ENCODE measurements around the gene PRMT7. TPM values are rescaled to one million over a fixed set of nuclear protein-coding genes. Genes with fewer than 3 reads are reported as not detected.
"Not testable (repeated sequence)": the region's sequence is repeated elsewhere in the genome, so short reads cannot be mapped to it uniquely, and the experiment has no call there.

Gene PRMT7
- total and polyA plus RNA-seq, 7 experiments from 2014 or later = 42.5 to 95.1 (median 72.6) TPM

DNA sequence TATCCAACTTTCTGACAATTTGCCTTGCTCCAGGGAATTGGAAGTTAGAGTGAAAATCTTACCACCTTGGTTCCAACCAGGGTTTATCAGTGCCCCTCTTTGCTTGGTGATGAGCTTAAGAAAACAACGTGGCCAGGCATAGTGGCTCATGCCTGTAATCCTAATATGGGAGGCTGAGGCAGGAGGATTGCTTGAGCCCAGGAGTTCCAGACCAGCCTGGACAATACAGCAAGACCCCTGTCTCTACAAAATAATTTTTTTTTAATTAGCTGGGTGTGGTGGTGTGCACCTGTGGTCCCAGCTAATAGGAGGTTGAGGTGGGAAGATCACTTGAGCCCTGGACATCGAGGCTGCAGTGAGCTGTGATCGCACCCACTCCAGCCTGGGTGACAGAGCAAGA lies 25.1 kb upstream of the PRMT7 start:
- H3K4me3 Mint-ChIP-seq = peak overlapping the region; percentile 78 to 93 (median 84)
- H3K27me3 ChIP-seq (ENCODE audit: control insufficient read depth in 2 of 2, insufficient read depth in 2 of 2, low read length in 2 of 2) = no peaks in the 10 kb centered on the region
- peak overlapping the region; percentile 68 for H3K27ac ChIP-seq (ENCODE audit: low read depth, low read length)
- CTCF ChIA-PET = interaction anchor here (0.7 to 27.4 kb wide), 9 partner anchors 10 to 1025 kb away, joined by 3 to 317 read pairs (median 3); partner anchors contain the start of gene SLC7A6
- peaks cover 85 to 100% (median 94%) of the 10 kb centered on the region in 7 donors for H3K4me1 Mint-ChIP-seq
- ATAC-seq (no peak), DNase-seq (no peak)
- peaks cover 78 to 98% of the 10 kb centered on the region in 2 donors for H3K4me1 ChIP-seq (ENCODE audit: control insufficient read depth in 2 of 2, insufficient read depth in 2 of 2, low read length in 2 of 2)
- no peaks in the 10 kb centered on the region for H3K27me3 Mint-ChIP-seq
- intact Hi-C loops (cut with micrococcal nuclease) = loop anchor here (1.0 to 10.0 kb wide), 6 partner anchors 12 to 721 kb away; partner anchors contain the start of genes CTCF (in 1 of the 2), SLC7A6 (in 1 of the 2), SLC7A6OS (in 1 of the 2) and SMPD3 (in 1 of the 2)
- POLR2A ChIA-PET = interaction anchor here (0.6 to 13.7 kb wide), 10 partner anchors 9 to 47 kb away, joined by 3 to 531 read pairs (median 8); partner anchors contain the start of genes PLA2G15, PRMT7, SLC7A6 and SLC7A6OS
- peaks cover 0 to 4% (median 0%) of the 10 kb centered on the region in 11 donors for H3K9me3 Mint-ChIP-seq
- no peaks in the 10 kb centered on the region for H3K9me3 ChIP-seq (ENCODE audit: control insufficient read depth in 2 of 3, low read length in 3 of 3)
- peaks cover 0 to 11% (median 0%) of the 10 kb centered on the region in 3 experiments for H3K36me3 ChIP-seq (ENCODE audit: control insufficient read depth in 2 of 3, insufficient read depth in 3 of 3, low read length in 3 of 3)
- H3K36me3 Mint-ChIP-seq = peaks cover 16 to 61% (median 35%) of the 10 kb centered on the region in 5 donors
- H3K27ac Mint-ChIP-seq = peak overlapping the region; percentile 84 to 92 (median 91)
- H3K4me3 ChIP-seq (ENCODE audit: low read length) = peak overlapping the region; percentile 62

DNA sequence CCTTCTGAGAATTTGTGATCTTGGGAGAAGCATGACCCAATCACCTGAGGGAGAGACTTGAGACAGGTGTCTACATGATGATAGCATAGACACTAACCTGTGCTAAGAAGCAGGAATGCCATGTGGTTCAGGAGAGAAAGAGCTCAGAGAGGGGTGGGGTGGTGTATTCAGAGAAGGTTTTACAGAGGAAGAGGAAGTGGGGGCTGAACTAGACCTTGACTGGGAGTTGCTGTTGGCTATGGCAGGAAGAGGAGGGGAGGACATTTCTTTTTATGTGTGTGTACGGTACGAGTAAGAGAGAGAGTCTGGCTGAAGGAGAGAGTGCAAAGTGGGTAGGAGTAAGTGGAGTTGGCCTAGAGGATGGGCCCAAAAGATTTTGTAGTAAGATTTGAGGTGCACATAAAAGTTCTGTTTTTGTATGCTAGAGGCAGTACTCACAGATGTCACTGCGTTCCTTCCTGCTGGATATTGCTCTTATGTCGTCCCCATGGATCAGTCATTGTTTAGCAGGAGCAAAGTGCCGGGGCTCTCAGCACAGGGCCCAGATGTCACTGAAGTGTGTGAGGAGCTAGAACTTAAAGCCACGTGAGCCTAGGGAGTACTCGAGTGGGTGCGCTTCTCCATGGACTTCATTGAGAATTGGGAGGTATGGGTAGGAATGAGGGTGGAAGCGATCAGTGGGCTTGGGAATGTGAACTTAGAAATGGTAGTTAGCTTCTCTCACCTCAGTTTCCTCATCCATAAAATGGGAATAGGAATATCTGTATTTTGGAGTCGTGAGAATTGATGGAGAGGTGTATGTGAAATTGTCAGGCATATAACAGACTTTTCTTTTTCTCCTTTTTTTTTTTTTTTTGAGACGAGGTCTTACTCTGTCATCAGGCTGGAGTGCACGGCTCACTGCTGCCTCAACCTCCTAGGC lies 24.4 kb upstream of the PRMT7 start:
- Mint-ChIP-seq H3K27ac (peak overlapping the region; percentile 84 to 92 (median 90)), H3K9me3 (peaks cover 0 to 4% (median 0%) of the 10 kb centered on the region in 11 donors), H3K27me3 (no peaks in the 10 kb centered on the region), H3K4me1 (peaks cover 85 to 100% (median 94%) of the 10 kb centered on the region in 7 donors), H3K4me3 (peak overlapping the region; percentile 78 to 93 (median 84)), H3K36me3 (peaks cover 16 to 62% (median 35%) of the 10 kb centered on the region in 5 donors)
- Histone ChIP-seq H3K4me3 (ENCODE audit: low read length) (peak overlapping the region; percentile 62), H3K9me3 (ENCODE audit: control insufficient read depth in 2 of 3, low read length in 3 of 3) (no peaks in the 10 kb centered on the region), H3K27me3 (ENCODE audit: control insufficient read depth in 2 of 2, insufficient read depth in 2 of 2, low read length in 2 of 2) (no peaks in the 10 kb centered on the region), H3K36me3 (ENCODE audit: control insufficient read depth in 2 of 3, insufficient read depth in 3 of 3, low read length in 3 of 3) (peaks cover 0 to 18% (median 0%) of the 10 kb centered on the region in 3 experiments), H3K4me1 (ENCODE audit: control insufficient read depth in 2 of 2, insufficient read depth in 2 of 2, low read length in 2 of 2) (peaks cover 80 to 98% of the 10 kb centered on the region in 2 donors), H3K27ac (ENCODE audit: low read depth, low read length) (peak overlapping the region; percentile 68)
- DNase-seq (peak in 7 of 9 donors; percentile 58 to 76 (median 72)), ATAC-seq (peak; percentile 69)
- CTCF ChIA-PET = interaction anchor here (0.6 to 27.4 kb wide), 8 partner anchors 8 to 41 kb away, joined by 3 to 317 read pairs (median 10); partner anchors contain the start of gene SLC7A6
- intact Hi-C loops (cut with micrococcal nuclease) = loop anchor here (1.0 to 10.0 kb wide), 7 partner anchors 10 to 722 kb away; partner anchors contain the start of genes SLC7A6OS (in 2 of the 2), CTCF (in 1 of the 2), SLC7A6 (in 1 of the 2) and SMPD3 (in 1 of the 2)
- POLR2A ChIA-PET = interaction anchor here (0.7 to 13.7 kb wide), 10 partner anchors 8 to 43 kb away, joined by 3 to 531 read pairs (median 8); partner anchors contain the start of genes PLA2G15, PRMT7, SLC7A6 and SLC7A6OS

DNA sequence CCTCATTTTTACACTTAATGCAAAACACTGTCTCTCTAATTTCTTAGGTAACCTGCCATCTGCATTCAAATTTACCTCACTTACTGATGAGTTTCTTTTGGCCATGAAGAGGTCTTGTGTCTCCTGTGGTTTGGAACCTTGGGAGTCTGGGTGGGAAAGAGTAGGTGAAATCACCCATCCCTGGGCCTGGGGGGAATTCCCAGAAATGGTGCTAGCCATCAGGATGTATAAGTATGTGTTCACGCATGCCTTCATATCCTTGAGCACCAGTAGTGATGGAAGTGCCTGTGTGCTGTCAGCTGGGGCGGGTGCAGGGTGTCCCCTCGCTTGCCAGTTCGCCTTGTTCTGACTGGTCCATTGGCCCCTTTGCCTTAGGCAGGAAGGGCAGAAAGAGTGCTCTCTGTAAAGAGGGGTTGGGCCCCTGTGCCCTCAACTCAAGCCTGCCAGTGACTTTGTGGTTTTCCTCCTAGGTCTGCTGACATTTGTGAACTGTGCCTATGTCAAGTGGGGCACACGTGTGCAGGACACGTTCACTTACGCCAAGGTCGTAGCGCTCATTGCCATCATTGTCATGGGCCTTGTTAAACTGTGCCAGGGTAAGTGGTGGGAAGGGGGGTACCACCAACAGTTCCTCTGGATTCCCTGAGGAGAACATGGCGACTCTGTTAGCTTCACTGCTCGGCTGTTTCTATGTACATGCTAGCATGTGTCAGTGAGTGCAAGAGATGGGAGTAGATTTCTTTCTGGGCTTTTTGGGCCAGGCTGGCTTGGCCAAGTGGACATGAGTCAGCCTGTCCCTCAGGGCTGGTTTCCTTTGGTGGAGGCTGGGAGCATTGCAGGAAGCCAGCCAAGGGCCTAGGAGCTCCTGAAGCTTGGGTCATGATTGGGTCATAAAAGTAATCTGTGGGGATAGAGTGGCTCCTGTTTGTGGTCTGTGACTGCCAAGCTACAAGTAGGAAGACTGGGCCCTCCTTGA lies 23.3 kb upstream of the PRMT7 start:
- H3K4me3 ChIP-seq (ENCODE audit: low read length) = peak overlapping the region; percentile 5
- intact Hi-C loops (cut with micrococcal nuclease) = loop anchor here in 1 of 2 donors (1.0 to 10.0 kb wide), 3 partner anchors 11 to 723 kb away; partner anchors contain the start of genes CTCF and SLC7A6OS

DNA sequence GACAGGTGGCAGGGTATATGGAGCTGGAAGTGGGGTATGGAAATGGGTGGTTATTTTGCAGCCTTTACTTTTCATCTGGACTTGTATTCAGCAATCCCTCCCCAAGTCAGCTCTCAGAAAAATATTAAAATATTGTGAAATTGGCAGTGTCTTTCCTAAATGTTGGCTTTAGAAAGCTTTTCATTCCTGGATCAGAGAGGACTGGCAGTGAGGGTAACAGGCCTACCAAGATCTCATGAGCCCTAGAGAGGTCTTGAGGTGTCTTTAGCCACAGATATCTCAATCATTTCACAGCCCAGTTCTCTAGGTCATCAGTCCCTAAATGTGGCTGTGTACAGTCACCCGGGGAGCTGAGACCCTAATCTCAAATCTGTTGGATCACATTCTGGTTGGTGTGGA lies 22.6 kb upstream of the PRMT7 start:
- Histone ChIP-seq H3K36me3 (ENCODE audit: control insufficient read depth in 2 of 3, insufficient read depth in 3 of 3, low read length in 3 of 3) (peaks cover 0 to 29% (median under 1%) of the 10 kb centered on the region in 3 experiments), H3K9me3 (ENCODE audit: control insufficient read depth in 2 of 3, low read length in 3 of 3) (no peaks in the 10 kb centered on the region), H3K27me3 (ENCODE audit: control insufficient read depth in 2 of 2, insufficient read depth in 2 of 2, low read length in 2 of 2) (no peaks in the 10 kb centered on the region), H3K27ac (ENCODE audit: low read depth, low read length) (peak overlapping the region; percentile 68), H3K4me3 (ENCODE audit: low read length) (no peak overlapping the region), H3K4me1 (ENCODE audit: control insufficient read depth in 2 of 2, insufficient read depth in 2 of 2, low read length in 2 of 2) (peaks cover 91 to 95% of the 10 kb centered on the region in 2 donors)
- ChIA-PET POLR2A (interaction anchor here (0.6 to 13.7 kb wide), 5 partner anchors 8 to 362 kb away, joined by 3 to 531 read pairs (median 43); partner anchors contain the start of genes PRMT7, SLC7A6 and SLC7A6OS), CTCF (interaction anchor here (0.7 to 27.4 kb wide), 7 partner anchors 12 to 129 kb away, joined by 3 to 317 read pairs (median 4); partner anchors contain the start of gene SLC7A6)
- ATAC-seq (no peak), DNase-seq (no peak)
- Mint-ChIP-seq H3K9me3 (peaks cover 0 to 4% (median 0%) of the 10 kb centered on the region in 11 donors), H3K4me3 (peak overlapping the region; percentile 72 to 93 (median 84)), H3K27ac (peak overlapping the region; percentile 84 to 92 (median 90)), H3K4me1 (peaks cover 77 to 100% (median 94%) of the 10 kb centered on the region in 7 donors), H3K36me3 (peaks cover 12 to 60% (median 37%) of the 10 kb centered on the region in 5 donors), H3K27me3 (no peaks in the 10 kb centered on the region)
- intact Hi-C loops (cut with micrococcal nuclease) = loop anchor here in 1 of 2 donors (10.0 kb wide), 1 partner anchor 723 kb away; the partner anchor contains the start of gene CTCF

More for the DNA sequence above, 23.3 kb upstream of the PRMT7 start:
- no peaks in the 10 kb centered on the region for H3K27me3 Mint-ChIP-seq
- peaks cover 83 to 100% (median 94%) of the 10 kb centered on the region in 7 donors for H3K4me1 Mint-ChIP-seq
- ChIA-PET CTCF (interaction anchor here (0.8 to 27.4 kb wide), 6 partner anchors 11 to 41 kb away, joined by 3 to 317 read pairs (median 4); partner anchors contain the start of gene SLC7A6), POLR2A (interaction anchor here (0.6 to 13.7 kb wide), 6 partner anchors 9 to 362 kb away, joined by 3 to 531 read pairs (median 23); partner anchors contain the start of genes PRMT7, SLC7A6 and SLC7A6OS)
- no peaks in the 10 kb centered on the region for H3K27me3 ChIP-seq (ENCODE audit: control insufficient read depth in 2 of 2, insufficient read depth in 2 of 2, low read length in 2 of 2)
- H3K27ac Mint-ChIP-seq = peak overlapping the region; percentile 84 to 92 (median 90)
- H3K9me3 Mint-ChIP-seq = peaks cover 0 to 4% (median 0%) of the 10 kb centered on the region in 11 donors
- H3K36me3 ChIP-seq (ENCODE audit: control insufficient read depth in 2 of 3, insufficient read depth in 3 of 3, low read length in 3 of 3) = peaks cover 0 to 28% (median 0%) of the 10 kb centered on the region in 3 experiments
- H3K4me1 ChIP-seq (ENCODE audit: control insufficient read depth in 2 of 2, insufficient read depth in 2 of 2, low read length in 2 of 2) = peaks cover 92 to 96% of the 10 kb centered on the region in 2 donors
- H3K9me3 ChIP-seq (ENCODE audit: control insufficient read depth in 2 of 3, low read length in 3 of 3) = no peaks in the 10 kb centered on the region
- ATAC-seq (peak; percentile 58), DNase-seq (peak in 7 of 9 donors; percentile 54 to 71 (median 61))
- peak overlapping the region; percentile 68 for H3K27ac ChIP-seq (ENCODE audit: low read depth, low read length)
- peak overlapping the region; percentile 72 to 93 (median 84) for H3K4me3 Mint-ChIP-seq
- peaks cover 12 to 60% (median 37%) of the 10 kb centered on the region in 5 donors for H3K36me3 Mint-ChIP-seq

DNA sequence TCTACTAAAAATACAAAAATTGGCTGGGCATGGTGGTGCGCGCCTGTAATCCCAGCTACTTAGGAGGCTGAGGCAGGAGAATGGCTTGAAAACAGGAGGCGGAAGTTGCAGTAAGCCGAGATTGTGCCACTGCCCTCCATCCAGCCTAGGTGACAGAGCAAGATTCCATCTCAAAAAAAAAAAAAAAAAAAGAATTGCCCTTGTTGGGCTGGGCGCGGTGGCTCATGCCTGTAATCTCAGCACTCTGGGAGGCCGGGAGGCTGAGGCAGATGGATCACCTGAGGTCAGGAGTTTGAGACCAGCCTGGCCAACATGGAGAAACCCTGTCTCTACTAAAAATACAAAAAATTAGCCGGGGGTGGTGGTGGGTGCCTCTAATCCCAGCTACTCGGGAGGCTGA lies 22.0 kb upstream of the PRMT7 start:
- Histone ChIP-seq H3K36me3 (ENCODE audit: control insufficient read depth in 2 of 3, insufficient read depth in 3 of 3, low read length in 3 of 3) (peaks cover 0 to 34% (median 5%) of the 10 kb centered on the region in 3 experiments), H3K4me1 (ENCODE audit: control insufficient read depth in 2 of 2, insufficient read depth in 2 of 2, low read length in 2 of 2) (peaks cover 86 to 93% of the 10 kb centered on the region in 2 donors), H3K27ac (ENCODE audit: low read depth, low read length) (peak overlapping the region; percentile 68)
- Mint-ChIP-seq H3K27ac (peak overlapping the region; percentile 84 to 95 (median 91)), H3K4me3 (peak overlapping the region in 9 of 10 donors; percentile 11 to 87 (median 78)), H3K36me3 (peaks cover 15 to 59% (median 42%) of the 10 kb centered on the region in 5 donors), H3K4me1 (peaks cover 76 to 100% (median 94%) of the 10 kb centered on the region in 7 donors)
- not testable (repeated sequence) for DNase-seq; H3K9me3 ChIP-seq (ENCODE audit: control insufficient read depth in 2 of 3, low read length in 3 of 3); H3K9me3 Mint-ChIP-seq; H3K4me3 ChIP-seq (ENCODE audit: low read length); H3K27me3 Mint-ChIP-seq; H3K27me3 ChIP-seq (ENCODE audit: control insufficient read depth in 2 of 2, insufficient read depth in 2 of 2, low read length in 2 of 2); ATAC-seq
- intact Hi-C loops (cut with micrococcal nuclease) = loop anchor here (1.0 to 10.0 kb wide), 4 partner anchors 10 to 724 kb away; partner anchors contain the start of gene CTCF (in 1 of the 2)
- CTCF ChIA-PET = interaction anchor here (0.6 to 27.4 kb wide), 9 partner anchors 11 to 129 kb away, joined by 3 to 317 read pairs (median 4); partner anchors contain the start of genes PRMT7, SLC7A6 and SLC7A6OS
- POLR2A ChIA-PET = interaction anchor here (0.7 to 13.7 kb wide), 4 partner anchors 10 to 287 kb away, joined by 3 to 531 read pairs (median 66); partner anchors contain the start of genes PRMT7, SLC7A6 and SLC7A6OS
